ENCODE measurements around the gene MED19.

Gene MED19

GRCh38 chr11:57656885-57657193 lies 55.2 kb downstream of the MED19 start:
- Histone ChIP-seq H2AFZ (ENCODE audit: low read length) (peak overlapping the region; percentile 56), H3K4me1 (ENCODE audit: low read length) (peaks cover 7% of the 10 kb centered on the region), H4K20me1 (ENCODE audit: insufficient read depth, low read length) (no peaks in the 10 kb centered on the region), H3K27me3 (replicated peaks; ENCODE audit: insufficient read depth, low read length) (no peaks in the 10 kb centered on the region), H3K36me3 (replicated peaks; ENCODE audit: insufficient read depth, low read length) (no peaks in the 10 kb centered on the region), H3K9ac (ENCODE audit: low read length) (peak overlapping the region; percentile 60; the same call in 1 of the 2 replicates), H3K9me3 (replicated peaks; ENCODE audit: insufficient read depth, low read length) (no peaks in the 10 kb centered on the region), H3K79me2 (ENCODE audit: low read length) (peaks cover 37% of the 10 kb centered on the region), H3F3A (ENCODE audit: insufficient read depth, low read length) (no peaks in the 10 kb centered on the region), H3K9me2 (replicated peaks; ENCODE audit: insufficient read depth, low read length) (no peaks in the 10 kb centered on the region), H3K4me3 (ENCODE audit: low read length) (peak overlapping the region; percentile 79), H3K27ac (ENCODE audit: low read length) (peak overlapping the region; percentile 28; the same call in 1 of the 2 replicates), H3K4me2 (ENCODE audit: low read depth, low read length) (peak overlapping the region; percentile 90)
- no peak for DNase-seq
- TF ChIP-seq EZH2 (optimal IDR thresholded peaks at IDR 0.05; ENCODE audit: low read depth, low read length) (no peak), CTCF (IDR thresholded peaks at IDR 0.05; ENCODE audit: low read length) (no peak), EZH2phosphoT487 (IDR thresholded peaks at IDR 0.05; ENCODE audit: low read length) (no peak)
